ENCODE data around the gene TSGA10IP.

Gene TSGA10IP

DNA sequence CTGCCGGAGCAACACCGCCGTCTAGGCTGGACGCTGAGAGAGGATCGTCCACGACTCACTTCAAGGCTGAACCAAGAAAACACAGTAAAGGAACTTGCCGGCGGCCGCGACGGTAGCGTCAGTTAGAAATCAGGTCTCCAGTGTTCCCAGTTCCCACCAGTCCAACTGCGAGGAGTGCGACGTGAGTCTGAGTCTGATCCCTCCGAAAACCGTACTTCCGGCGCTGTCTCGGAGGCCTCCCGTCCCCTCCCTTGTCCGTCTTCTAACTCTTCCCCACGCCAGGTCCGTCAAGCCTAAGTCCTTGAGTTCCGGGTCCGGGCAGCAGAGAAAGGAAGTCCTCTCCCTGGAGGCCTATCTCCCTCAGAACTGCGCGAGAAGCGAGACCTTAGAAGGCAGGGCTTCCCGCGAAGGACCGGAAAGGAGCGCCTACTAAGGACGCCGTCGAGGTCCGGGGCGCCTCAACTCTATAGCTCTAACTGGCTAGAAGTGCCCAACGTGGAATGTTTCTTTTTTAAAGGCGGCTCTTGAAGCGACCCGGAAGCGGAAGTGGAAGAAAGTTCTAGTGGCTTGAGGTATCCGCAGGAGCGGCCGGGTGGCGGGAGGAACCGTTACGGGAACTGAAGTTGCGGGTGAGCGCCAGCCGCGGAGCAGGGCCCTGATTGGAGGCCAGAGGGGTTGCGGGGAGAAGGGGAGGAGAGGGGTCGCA lies 56.8 kb downstream of the TSGA10IP start, which contains the start of the genes BANF1 and EIF1AD:
Gene BANF1 (plus strand): TSS at position 562 of the 706 bp plus-strand sequence. CDS start 748 bp downstream, outside the sequence.
Gene EIF1AD (minus strand): TSS at position 216 of the 706 bp plus-strand sequence. CDS start 1,768 bp downstream, outside the sequence.
- H3K4me1 Mint-ChIP-seq, result peaks cover 66% of the 10 kb centered on the region
- no peaks in the 10 kb centered on the region for H3K9me3 Mint-ChIP-seq
- peak within 1 kb of the TSS; percentile 97 to 100 for H3K4me3 Mint-ChIP-seq
- DNase-seq (peak; percentile 94 to 98), ATAC-seq (peak; percentile 93)
- H3K27ac Mint-ChIP-seq, result peak within 1 kb of the TSS; percentile 99
- H3K27me3 Mint-ChIP-seq, result no peaks in the 10 kb centered on the region

DNA sequence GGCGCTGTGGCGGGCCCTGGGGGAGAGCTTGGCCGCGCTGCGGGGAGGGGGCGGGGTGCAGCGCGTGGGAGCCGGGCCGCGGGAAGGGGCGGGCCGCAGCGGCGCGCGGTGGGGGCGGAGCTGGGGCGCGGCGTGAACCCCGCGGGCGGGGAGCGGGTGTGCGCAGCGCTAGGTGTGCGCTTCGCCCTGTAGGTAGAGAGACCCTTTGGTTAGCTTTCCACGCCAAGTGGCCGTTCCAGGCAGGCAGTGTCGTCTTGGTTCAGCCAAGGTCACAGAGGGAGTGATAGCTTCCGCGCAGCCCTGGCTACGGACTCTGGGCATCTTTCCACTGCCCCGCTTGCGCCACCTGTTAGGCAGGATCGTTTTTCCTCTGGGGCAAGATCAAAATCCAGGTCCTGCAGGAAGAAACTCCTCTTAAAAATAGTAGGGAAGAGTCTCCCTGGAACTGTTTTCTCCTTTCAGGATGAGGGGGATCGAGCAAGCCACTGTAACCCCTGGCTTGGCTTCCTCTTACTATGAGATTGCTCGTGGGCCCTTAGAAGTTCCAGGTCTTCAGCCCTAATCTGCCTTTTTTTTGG lies 57.5 kb downstream of the TSGA10IP start:
- ATAC-seq, result peak; percentile 73
- no peaks in the 10 kb centered on the region for H3K9me3 Mint-ChIP-seq
- H3K4me1 Mint-ChIP-seq, result peaks cover 66% of the 10 kb centered on the region
- no peaks in the 10 kb centered on the region for H3K27me3 Mint-ChIP-seq
- H3K4me3 Mint-ChIP-seq, result peak overlapping the region; percentile 97 to 100
- no peak for DNase-seq
- peak overlapping the region; percentile 82 to 99 for H3K27ac Mint-ChIP-seq

DNA sequence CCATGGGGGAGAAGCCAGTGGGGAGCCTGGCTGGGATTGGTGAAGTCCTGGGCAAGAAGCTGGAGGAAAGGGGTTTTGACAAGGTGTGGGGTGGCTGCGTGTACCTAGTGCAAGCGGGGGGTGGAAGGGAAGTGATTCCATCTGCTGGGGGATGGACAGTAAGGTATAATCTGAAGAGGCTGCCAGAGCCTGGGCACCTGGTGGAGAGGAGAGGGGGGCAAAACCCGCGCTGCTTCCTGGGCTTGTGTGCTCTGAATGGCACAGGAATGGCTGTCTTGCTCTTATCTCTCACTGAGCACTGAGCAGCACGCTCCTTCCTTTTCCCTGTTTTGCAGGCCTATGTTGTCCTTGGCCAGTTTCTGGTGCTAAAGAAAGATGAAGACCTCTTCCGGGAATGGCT lies 58.0 kb downstream of the TSGA10IP start:
- Mint-ChIP-seq H3K27ac (peak overlapping the region; percentile 82 to 93), H3K9me3 (no peaks in the 10 kb centered on the region), H3K4me3 (peak overlapping the region; percentile 97 to 100), H3K4me1 (peaks cover 63% of the 10 kb centered on the region), H3K27me3 (no peaks in the 10 kb centered on the region)
- DNase-seq, result no peak
- ATAC-seq, result no peak

DNA sequence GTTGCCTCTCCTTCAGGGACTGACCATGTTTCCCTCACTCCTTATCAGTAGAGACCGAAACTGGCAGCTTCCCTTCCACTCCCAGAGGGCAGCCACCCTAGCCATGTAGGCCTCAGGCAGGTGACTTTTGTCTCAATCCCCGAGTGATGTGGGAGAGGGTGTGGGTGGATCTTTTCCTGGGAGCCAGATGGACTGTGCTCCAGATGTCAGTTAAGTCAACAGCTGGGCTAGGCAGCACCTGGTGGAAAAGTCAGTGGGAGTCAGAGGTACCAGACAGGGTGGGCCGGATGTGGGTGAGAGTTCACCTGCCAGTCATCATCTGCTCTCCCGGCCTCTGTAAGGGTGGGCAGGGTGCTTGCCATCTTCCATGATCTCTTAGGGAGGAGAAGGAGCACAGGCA lies 58.9 kb downstream of the TSGA10IP start:
- H3K27me3 Mint-ChIP-seq, result no peaks in the 10 kb centered on the region
- ATAC-seq, result no peak
- H3K4me1 Mint-ChIP-seq, result peaks cover 56% of the 10 kb centered on the region
- DNase-seq, result no peak
- peak overlapping the region in 1 of 2 donors; percentile 9 for H3K4me3 Mint-ChIP-seq
- no peaks in the 10 kb centered on the region for H3K9me3 Mint-ChIP-seq
- H3K27ac Mint-ChIP-seq, result peak overlapping the region; percentile 48 to 52

DNA sequence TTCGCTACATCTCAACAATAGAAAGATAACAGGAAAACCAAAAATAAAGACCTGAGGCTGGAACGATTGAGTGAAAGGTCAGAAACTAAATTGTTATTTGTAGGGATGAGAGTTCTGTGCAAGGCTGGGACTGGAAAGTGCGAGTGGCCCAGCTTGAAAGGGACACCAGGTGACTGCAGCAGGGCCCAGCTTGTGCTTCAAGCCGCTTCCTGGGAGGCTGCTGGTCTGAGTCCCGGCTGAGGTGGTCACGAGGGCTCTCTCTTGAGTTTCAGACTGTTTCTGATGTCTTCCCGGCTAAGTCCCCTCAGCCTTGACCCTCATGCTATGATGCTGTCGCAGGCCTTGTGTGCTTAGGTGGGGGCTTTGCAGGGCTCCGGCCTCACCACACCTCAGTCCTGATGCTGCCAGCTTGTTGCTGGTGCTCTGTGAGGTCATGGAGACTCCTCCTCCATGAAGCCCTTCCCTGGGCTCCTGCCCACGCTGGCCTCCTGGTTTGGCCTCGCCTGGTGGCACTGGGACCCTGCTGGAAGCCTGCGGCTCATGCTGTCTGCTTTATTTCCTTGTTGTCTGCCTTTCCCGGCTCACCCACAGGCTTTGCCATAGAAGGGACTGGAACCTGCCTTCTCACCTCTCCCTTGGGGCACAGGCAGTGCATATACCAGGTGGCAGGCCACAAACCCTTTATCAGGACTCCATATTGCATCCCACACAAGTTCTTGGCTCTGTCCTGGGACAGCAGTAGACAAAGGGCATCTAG lies 61.0 kb downstream of the TSGA10IP start:
- peaks cover 2% of the 10 kb centered on the region for H3K27me3 Mint-ChIP-seq
- H3K4me3 Mint-ChIP-seq, result no peak overlapping the region
- no peak overlapping the region for H3K27ac Mint-ChIP-seq
- H3K4me1 Mint-ChIP-seq, result peaks cover 39% of the 10 kb centered on the region
- ATAC-seq (no peak), DNase-seq (no peak)
- no peaks in the 10 kb centered on the region for H3K9me3 Mint-ChIP-seq

DNA sequence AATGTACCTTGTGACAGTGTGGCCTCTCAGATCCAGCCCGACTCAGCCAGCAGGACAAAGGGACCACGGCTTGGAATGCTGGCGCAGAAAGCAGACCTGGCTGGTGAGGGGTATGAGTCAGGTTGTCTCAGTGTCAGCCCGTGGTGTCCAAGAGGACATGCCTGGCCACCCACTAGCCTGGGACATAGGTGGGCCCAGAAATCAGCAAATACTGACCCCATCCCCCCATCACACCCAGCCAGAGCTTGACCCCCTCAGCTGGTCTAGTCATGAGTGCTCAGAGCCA lies 61.6 kb downstream of the TSGA10IP start:
- peaks cover 7% of the 10 kb centered on the region for H3K27me3 Mint-ChIP-seq
- ATAC-seq (no peak), DNase-seq (no peak)
- no peaks in the 10 kb centered on the region for H3K9me3 Mint-ChIP-seq
- no peak overlapping the region for H3K27ac Mint-ChIP-seq
- H3K4me1 Mint-ChIP-seq, result peaks cover 43% of the 10 kb centered on the region
- no peak overlapping the region for H3K4me3 Mint-ChIP-seq

DNA sequence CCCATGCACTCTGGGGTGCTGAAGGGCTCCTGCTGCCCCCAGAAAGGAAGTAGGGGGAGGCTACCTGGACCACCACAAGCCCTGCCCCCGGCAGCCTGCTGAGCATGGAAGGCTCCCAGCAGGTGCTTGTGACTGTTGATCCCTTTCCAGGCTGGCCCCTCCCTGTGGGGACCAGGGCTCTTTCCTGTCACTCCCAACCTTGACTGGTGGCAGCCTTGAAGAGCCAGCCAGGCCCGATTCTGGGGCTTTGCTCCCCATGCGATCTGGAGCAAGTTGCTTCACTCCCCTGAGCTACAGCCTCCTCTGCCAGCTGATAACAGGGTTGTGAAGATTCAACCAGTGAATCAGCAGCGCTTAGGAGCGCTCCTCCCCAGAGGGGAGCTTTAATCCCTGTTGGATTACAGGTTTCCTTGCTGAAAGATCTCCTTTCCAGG lies 61.9 kb downstream of the TSGA10IP start:
- ATAC-seq (no peak), DNase-seq (no peak)
- H3K9me3 Mint-ChIP-seq, result no peaks in the 10 kb centered on the region
- H3K27ac Mint-ChIP-seq, result peak overlapping the region in 1 of 2 donors; percentile 66
- peaks cover 11% of the 10 kb centered on the region for H3K27me3 Mint-ChIP-seq
- H3K4me3 Mint-ChIP-seq, result no peak overlapping the region
- H3K4me1 Mint-ChIP-seq, result peaks cover 43% of the 10 kb centered on the region

DNA sequence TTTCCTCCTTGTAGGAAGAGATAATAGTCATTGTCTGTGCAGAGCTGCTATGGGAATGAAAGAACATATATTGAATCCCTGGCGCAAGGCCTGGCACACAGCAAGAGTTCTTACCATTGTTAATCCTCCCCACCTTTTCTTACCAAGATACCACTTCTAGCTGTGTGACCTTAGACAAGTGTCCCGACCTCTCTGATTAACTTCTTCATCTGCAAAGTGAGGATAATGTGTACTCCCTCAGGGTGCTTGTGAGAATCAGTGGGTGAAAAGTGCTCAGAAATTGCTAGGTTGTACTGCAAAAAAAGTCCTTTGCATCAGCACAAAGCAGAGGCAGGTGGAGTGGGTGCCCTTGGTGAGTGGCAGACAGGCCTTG lies 62.8 kb downstream of the TSGA10IP start:
- ATAC-seq (no peak), DNase-seq (no peak)
- no peak overlapping the region for H3K4me3 Mint-ChIP-seq
- H3K27ac Mint-ChIP-seq, result no peak overlapping the region
- peaks cover 20% of the 10 kb centered on the region for H3K27me3 Mint-ChIP-seq
- H3K9me3 Mint-ChIP-seq, result no peaks in the 10 kb centered on the region
- peaks cover 35% of the 10 kb centered on the region for H3K4me1 Mint-ChIP-seq

DNA sequence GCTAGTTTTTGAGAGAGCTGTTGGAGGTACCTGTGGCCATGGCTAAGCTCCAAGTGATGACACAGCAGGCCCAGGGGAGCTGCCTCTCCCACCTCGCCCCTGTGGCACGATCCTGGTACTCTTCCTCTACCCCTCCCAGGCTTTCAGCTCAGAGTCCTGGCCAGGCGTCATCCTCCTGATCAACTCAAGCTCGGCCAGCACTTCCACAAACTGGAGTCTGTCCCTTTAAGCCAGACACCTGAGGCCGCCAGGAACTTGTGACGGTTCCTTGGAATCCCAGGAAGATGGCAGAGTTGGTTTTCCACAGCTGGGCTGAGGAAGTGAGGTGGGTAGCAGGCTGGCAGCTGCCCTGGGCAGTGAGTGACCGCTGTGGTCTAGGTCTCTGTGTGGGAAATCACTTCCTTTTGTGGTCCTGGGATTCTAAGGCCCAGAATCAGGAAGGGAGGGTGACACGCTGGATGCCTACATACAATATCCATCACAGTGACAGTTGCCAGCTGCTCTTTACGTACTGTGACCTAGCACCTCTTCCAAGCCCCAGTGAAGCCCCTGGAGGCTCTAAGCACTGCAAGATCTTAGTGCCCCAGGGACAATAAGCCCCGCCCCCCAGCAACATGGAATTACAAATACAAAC lies 63.3 kb downstream of the TSGA10IP start:
- H3K27ac Mint-ChIP-seq, result peak overlapping the region in 1 of 2 donors; percentile 33
- H3K9me3 Mint-ChIP-seq, result no peaks in the 10 kb centered on the region
- H3K4me1 Mint-ChIP-seq, result peaks cover 30% of the 10 kb centered on the region
- DNase-seq (no peak), ATAC-seq (no peak)
- peaks cover 25% of the 10 kb centered on the region for H3K27me3 Mint-ChIP-seq
- H3K4me3 Mint-ChIP-seq, result no peak overlapping the region

Measured in stimulated activated naive CD8-positive, alpha-beta T cell treated with anti-CD3 and anti-CD28 coated beads, Interleukin-15, amount 100 ng/mL, for 72 hours (primary cell).